HG02938 (cell line): ENCODE data around the gene NKIRAS2.

Source experiments
- ATAC-seq: cut with Tn5 transposase; IDR thresholded peaks from one replicate; pipeline ENCODE4 v1.9.1; 2021; ENCODE audit warnings: mild to moderate bottlenecking, moderate library complexity; ENCODE audit not compliant: unreplicated experiment

Gene NKIRAS2

DNA sequence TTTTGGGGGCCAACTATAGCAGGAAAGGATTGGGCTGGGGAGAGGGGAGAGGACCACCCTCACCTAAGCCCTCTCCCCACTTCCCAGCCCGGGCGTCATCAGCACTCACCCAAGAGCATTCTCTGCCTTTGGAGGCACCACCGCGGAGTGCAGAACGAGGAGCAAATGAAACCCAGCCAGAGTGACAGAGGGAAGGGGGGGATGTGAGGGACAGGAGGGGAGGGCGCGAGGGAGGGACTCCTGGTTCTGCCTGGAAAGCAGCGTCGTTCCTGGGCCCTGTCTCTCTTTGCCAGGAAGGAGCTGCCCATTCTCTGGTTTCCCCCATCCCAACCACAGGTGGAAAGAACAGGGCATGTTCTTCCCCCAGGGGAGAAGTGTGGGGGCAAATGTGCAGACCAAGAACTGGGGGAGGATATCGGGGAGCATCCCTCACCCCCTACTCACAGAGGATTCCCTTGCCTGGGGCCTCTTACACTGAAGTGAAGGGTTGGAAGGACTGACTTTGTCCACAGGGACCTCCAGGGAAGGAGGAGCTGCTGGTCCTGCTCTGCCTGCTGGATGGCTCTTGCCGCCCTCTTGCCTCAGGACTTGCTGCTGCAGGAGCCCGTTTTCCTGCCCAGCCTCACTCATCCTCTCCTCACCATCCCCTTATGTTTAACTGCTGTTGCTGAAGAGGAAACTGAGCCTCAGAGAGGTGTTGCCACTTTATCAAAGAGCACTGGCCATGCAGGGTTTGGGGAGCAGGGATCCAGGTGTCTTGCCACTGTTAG, 34.0 kb downstream of the NKIRAS2 start:
- ATAC-seq = no peak

DNA sequence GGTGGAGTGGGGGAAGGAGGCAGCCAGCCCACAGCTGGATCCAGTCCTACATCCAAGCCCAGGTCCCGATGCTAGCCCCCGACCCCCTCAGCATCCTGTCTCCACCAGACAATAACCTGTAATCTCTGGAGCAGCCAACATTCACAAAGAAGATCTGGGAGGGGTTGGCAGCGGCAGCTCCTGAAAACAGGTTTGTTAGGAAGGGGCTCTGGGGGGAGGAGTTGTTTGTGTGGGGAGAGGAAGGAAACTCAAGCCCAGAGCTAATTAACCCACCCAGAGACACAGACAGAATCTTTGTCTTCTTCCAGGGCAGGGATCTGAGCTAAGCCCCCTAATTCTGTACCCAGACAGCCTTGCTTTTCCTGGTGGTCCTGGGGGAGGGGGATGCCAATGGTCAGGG, 35.1 kb downstream of the NKIRAS2 start:
- no peak for ATAC-seq

DNA sequence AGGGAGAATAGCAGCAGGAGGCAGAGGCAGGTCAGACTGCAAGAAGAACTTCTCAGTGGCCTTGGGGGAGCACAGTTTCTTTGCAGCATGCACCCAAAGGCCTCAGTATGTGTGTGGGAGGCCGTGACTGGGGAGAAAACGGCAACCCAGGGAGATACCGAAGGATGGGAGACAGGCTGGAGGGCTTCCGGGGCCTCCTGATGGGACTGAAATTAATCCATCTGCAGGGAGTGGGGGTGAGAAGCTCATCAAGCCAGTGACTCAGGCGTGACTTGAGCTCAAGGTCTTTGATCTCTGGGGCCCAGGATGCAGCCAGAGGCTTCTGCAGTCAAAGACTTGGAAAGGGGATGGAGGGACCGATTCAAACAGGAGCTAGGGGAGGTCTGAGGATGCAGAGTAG, 35.6 kb downstream of the NKIRAS2 start:
- ATAC-seq = no peak

DNA sequence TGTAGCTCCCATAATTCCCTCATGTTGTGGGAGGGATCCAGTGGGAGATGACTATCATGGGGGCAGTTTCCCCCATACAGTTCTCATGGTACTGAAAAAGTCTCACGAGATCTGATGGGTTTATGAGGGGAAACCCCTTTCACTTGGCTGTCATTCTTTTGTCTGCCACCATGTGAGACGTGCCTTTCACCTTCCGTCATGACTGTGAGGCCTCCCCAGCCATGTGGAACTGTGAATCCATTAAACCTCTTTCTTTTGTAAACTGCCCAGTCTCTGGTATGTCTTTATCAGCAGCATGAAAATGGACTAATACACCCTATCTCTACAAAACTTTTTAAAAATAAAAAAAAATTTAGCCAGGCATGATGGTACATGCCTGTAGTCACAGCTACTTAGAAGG, 36.7 kb downstream of the NKIRAS2 start:
- ATAC-seq = no peak

DNA sequence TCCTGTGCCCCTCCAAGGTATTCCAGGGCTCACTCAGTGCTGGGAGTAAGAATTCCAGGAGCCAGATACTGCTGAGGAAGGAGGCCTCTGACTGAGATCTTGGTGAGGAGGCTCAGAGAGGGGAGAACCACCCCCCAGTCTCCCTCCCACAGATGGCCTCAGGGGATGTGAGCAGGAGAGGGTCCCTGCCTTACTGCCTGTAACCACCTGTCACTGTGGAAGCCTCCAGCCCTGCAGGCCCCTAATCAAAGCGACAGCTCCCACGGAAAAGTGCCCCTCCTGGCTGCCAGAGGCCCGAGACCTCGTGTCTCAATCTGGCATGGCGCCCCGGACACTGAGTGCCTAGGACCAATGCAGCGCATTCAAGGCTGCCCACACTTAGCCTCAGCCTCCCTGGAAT, 38.2 kb downstream of the NKIRAS2 start:
- no peak for ATAC-seq

DNA sequence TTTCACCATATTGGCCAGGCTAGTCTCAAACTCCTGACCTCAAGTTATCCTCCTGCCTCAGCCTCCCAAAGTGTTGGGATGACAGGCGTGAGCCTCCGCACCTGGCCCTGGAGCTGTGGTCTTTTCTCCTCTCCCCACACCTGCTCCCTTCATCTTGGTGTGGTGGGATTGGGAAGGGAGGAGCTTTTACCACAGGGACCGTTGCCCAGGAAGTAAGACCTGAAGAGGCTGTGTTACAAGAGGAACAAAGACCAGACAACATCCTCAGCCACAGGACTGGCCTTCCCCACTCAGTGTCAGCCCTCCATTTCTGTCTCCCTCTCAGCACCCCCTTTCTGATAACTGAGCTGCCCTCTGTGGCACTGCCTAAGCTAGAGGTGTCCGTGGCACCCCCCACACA, 39.9 kb downstream of the NKIRAS2 start:
- no peak for ATAC-seq

DNA sequence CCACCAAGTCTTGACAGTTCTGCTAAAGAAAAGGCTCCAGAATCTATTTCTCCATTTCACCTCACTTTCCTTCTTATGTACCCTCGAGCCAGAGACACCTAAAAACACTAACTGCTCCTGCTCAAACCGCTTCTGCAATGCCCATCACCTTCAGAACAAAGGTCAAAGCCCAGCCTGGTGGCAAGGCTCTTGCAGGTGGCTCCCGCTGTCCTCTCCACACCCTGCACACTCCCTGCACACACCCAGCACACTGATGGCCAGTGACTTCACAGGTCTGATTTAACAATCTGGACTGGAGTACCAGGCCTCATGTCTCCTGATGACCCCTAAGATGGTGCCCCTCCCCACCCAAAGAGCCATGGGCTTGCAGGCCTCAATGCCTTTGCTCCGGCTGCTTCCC, 40.3 kb downstream of the NKIRAS2 start:
- no peak for ATAC-seq

DNA sequence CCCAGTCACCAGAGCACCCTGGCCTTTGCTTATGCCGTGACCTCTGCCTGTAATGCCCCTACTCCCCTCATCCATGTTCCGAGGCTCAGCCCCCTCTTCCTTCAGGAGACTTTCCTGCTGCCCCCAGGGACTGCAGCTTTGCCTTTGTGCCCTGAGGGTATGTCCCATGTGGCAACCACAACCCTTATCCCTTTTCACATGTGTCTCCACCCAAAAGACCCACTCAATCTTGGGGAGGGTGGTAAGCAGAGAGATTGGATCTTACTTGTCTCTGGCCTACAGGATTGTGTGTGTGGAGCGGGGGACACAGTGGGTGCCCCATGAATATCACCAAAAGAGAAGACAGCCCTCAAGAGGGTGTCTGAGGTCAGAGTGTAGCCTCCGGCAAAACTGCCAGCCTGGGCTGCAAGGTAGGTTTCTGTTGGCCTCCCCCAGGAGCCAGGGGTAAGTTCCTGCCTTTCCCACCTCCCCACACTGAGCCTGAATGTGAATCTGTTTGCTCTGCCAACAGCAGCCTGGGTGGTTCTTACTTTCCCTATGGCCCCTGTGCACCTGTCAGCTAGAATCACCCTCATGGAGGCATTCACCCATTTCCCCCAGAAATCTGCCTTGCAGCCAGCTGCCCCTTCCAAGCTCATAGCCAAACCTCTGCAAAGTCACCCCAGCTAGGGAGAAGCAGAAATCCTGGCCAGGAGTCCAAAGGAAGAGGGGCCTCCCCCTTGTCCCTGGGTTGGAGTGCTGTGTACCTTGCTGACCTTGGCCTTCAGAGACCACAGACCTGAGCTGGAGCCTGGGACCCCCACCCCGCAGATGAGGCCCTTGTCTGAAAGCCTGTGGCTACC, 42.0 kb downstream of the NKIRAS2 start:
- ATAC-seq = no peak

DNA sequence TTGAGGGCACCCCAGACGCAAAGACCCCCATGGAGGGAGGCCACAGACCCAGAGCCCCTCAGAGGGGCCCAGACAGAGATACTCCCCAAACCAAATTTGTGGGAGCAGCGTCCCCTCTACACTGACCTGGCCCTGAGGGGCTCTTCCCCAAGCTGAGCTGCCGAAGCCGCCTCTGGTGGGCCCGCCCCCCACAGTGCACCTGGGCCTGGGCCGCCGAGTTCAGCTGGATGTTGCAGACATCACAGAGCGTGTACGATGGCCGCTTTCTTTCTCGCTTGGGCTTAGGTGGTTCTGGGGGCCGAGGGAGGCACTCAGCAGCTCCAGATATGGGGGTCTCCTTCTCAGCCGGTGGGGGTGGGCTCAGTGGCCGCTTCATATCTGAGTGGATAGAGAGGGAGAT, 42.8 kb downstream of the NKIRAS2 start:
- ATAC-seq = no peak

DNA sequence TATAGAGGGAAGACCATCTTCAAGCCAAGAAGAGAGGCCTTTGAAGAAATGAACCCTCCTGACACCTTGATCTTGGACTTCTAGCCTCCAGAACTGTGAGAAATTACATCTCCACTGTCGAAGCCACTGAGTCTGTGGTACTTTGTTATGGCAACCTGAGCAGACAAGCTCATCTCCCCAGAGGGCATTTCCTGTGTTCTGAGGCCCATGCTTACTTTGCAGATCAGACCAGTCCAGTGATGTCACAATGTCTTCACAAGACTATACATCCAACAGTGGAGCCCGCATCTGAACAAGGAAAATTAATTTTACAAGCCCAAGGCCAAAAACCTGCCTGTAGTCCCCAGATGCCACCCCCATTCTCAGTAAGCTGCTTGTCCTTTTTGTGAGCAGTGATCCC, 45.3 kb downstream of the NKIRAS2 start:
- no peak for ATAC-seq

DNA sequence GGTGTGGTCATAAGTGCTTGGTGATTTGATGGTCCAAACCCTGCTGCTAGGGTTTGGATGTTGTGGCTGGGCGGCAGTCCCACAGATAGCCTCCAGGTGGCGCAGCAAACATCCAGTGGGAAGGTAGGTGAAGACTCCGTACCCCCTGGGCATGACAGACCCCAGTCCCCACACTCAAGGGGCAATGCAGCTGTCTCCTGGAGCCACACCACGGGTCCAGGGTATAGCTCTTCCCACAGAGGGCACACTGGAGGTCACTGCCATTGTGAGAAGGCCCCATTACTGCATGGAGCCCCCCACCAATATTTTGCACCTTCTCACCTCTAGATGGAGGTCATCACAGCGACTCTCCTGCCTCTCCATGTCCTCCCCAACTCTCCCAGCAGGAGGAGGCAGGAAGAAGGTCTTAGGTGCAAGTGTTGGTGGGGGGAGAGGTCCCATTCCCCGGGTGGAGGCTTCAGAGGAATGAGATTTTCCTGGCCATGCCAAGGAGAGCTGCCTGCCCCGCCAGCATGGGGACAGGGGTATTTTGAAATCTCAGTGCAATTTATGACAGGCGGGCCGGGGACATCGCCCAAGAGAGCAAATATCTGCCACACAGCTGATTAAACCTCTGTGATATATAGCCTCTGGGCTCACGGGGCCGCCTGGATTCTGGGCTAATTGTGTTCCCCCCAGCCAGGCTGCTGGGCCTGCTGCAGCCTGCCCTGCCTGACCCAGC, 47.6 kb downstream of the NKIRAS2 start:
- no peak for ATAC-seq

DNA sequence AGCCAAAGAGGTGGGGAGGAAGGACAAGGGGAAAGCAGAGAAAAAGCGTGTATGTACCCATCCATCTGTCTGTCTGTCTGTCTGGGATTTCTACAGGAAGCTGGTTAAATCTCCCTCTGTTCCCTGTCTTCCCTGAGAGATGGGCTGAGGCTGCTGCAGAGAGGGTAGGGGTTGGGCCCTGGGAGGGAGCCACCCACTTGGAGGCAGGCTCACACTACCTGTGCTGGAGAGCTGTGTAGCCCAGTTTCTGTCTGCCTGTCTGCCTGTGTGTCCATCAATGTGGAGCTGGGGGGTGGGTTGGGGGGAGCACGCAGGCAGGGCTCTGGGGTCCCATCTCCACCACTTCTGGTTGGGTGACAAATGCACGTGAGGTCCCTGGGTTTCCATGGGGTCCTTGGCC, 49.1 kb downstream of the NKIRAS2 start:
- no peak for ATAC-seq

DNA sequence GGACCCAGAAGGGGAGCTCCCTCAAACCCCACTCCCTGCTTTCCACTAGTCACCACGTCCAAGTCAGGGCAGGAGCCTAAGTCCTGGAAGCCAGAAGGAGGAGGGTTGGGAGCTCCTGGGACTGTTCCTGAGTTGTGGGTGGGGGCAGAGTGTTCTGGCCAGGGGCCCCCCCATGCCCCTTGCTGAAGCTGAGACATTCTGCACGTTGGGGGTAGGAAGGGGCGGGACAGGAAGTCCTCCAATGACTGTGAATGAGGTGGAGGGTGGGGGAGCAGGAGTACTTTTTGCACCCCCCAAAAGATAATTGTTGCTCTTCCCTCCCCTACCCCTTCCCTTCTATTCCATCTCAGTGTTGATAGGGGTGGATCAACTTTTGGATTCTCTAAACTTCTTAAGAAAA, 51.9 kb downstream of the NKIRAS2 start:
- no peak for ATAC-seq

DNA sequence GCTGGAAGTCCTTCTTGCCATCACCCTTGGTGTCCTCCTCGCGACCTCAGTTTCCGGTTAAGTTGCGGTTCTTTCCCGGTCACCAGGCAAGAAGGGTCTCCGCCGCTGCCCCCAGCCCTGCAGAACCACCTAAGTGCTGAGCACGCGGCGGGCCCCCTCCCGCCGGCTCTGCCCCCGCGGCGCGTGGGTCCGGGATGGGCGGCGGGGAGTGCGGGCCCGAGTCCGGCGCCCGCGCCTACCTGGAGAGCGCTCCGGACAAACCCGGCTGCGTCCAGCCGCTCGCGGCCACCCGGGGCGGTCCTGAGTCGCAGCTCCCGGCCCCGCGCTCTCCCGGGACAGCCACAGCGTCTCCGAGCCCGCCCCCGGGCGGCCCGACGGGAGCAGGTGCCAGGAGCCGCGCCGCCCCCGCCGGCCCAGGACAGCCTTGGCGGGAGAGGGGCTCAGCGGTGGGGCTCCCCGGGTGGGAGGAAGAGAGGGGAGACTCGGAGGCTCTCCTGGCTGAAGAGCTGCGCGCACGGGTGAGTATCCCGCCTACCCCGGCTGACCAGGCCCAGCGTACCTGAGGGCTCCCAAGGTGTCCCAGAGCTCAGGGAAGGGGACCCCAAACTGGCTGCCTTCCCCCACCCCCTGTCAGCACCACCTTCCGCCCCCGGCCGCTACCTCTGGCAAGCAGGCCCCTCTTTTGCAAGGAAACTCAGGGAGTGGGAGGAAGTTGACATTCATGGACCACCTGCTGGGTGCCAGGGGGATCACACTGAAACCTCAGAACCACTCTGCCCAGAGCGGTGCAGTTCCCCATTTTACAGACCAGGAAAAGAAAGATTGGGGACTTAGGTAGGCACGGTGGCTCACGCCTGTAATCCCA, 52.7 kb downstream of the NKIRAS2 start:
- ATAC-seq = no peak
